GM12878 (cell line): ENCODE measurements around the gene WHRN. TPM values are rescaled to one million over a fixed set of nuclear protein-coding genes. Genes with fewer than 3 reads are reported as not detected.
A peak's percentile ranks its signal among the peaks of the same experiment; 100 is the strongest.

Experiments
- ATF7 ChIP-seq: fragments of 450-650 bp; IDR thresholded peaks from 2 replicates; pipeline ENCODE4 v1.6.1; 2016; ENCODE audit warnings: low read depth, mild to moderate bottlenecking
- BHLHE40 ChIP-seq, 2 experiments: fragments of 450-650 bp in 1 of 2; IDR thresholded peaks; 2 replicates each; pipeline ENCODE4 v1.6.1; 2011 to 2017; ENCODE audit warnings: low read depth in 2 of 2, borderline replicate concordance in 1 of 2, improper control_type of control experiment in 1 of 2, low read length in 1 of 2, mild to moderate bottlenecking in 1 of 2
- BMI1 ChIP-seq: fragments of 450-650 bp; IDR thresholded peaks from 2 replicates; pipeline ENCODE4 v1.6.1; 2016; ENCODE audit warnings: mild to moderate bottlenecking, moderate library complexity, borderline replicate concordance
- EGR1 ChIP-seq, 2 experiments: IDR thresholded peaks; 1 replicate in 1 of 2; 2 replicates in 1 of 2; pipeline ENCODE4 v1.6.1; 2011 to 2012; ENCODE audit warnings: low read depth in 2 of 2, low read length in 2 of 2, borderline replicate concordance in 1 of 2, mild to moderate bottlenecking in 1 of 2, moderate library complexity in 1 of 2
- GATAD2B ChIP-seq: fragments of 450-650 bp; conservative IDR thresholded peaks from 2 replicates; pipeline ENCODE4 v1.6.1; 2017; ENCODE audit warnings: low read depth, mild to moderate bottlenecking, moderate library complexity
- MTA2 ChIP-seq: fragments of 450-650 bp; IDR thresholded peaks from 2 replicates; pipeline ENCODE4 v1.6.1; 2016; ENCODE audit warnings: low read depth, mild to moderate bottlenecking, moderate library complexity
- NBN ChIP-seq: fragments of 450-650 bp; IDR thresholded peaks from 2 replicates; pipeline ENCODE4 v1.6.1; 2016
- NRF1 ChIP-seq: conservative IDR thresholded peaks from 2 replicates; pipeline ENCODE4 v1.6.1; 2011; ENCODE audit warnings: mild to moderate bottlenecking, low read depth, low read length, improper control_type of control experiment
- RAD21 ChIP-seq: IDR thresholded peaks from 2 replicates; pipeline ENCODE4 v1.6.1; 2011; ENCODE audit warnings: mild to moderate bottlenecking, low read depth, low read length, moderate library complexity; ENCODE audit not compliant: insufficient read depth
- RELA ChIP-seq: fragments of 450-650 bp; IDR thresholded peaks from 2 replicates; pipeline ENCODE4 v1.8.0; 2014; ENCODE audit warnings: borderline replicate concordance; ENCODE audit not compliant: partially characterized antibody
- SMC3 ChIP-seq: IDR thresholded peaks from 2 replicates; pipeline ENCODE4 v1.6.1; 2011; ENCODE audit warnings: low read length, improper control_type of control experiment, borderline replicate concordance
- SP1 ChIP-seq: IDR thresholded peaks from one replicate; pipeline ENCODE4 v1.6.1; 2011; ENCODE audit warnings: low read depth, low read length
- TCF12 ChIP-seq: IDR thresholded peaks from 2 replicates; pipeline ENCODE4 v1.6.1; 2011; ENCODE audit warnings: low read depth, mild to moderate bottlenecking, low read length
- TCF7 ChIP-seq: IDR thresholded peaks from 2 replicates; pipeline ENCODE4 v1.6.1; 2014; ENCODE audit warnings: antibody characterized with exemption, borderline replicate concordance
- ZNF384 ChIP-seq: IDR thresholded peaks from 2 replicates; pipeline ENCODE4 v1.6.1; 2012; ENCODE audit warnings: low read depth, mild to moderate bottlenecking, low read length, improper control_type of control experiment, borderline replicate concordance
- ZZZ3 ChIP-seq: IDR thresholded peaks from 2 replicates; pipeline ENCODE4 v1.6.1; 2011; ENCODE audit warnings: low read depth; ENCODE audit not compliant: control insufficient read depth, insufficient read length
- polyA plus RNA-seq, 11 experiments: library from polyadenylated mRNA; depleted of rRNA in 4 of 11; unstranded in 6 of 11; stranded (reverse) in 5 of 11; fragments of >200 nt; fragmentation: Nextera tagmentation in 4 of 11; fragmentation: Illumina TruSeq in 1 of 11; extraction: Ambion mirVana in 4 of 11; extraction: Trizol in 1 of 11; gene quantifications; 1 replicate in 1 of 11; 2 replicates in 10 of 11; pipeline versions ENCODE4 v1.2.1 to v1.2.3, GENCODE V29; 2011 to 2016; ENCODE audit warnings: inconsistent platforms in 2 of 11, missing spikeins in 2 of 11, low read depth in 1 of 11
- total RNA-seq, 4 experiments: library from RNA; depleted of rRNA in 3 of 4; stranded (reverse); fragments of >200 nt in 3 of 4; fragmentation: Illumina TruSeq in 1 of 4; extraction: Trizol in 1 of 4; gene quantifications; 2 replicates each; pipeline versions ENCODE4 v1.2.1 to v1.2.3, GENCODE V29; 2013 to 2021
- TF ChIP-seq, protein P1 (sequence below): fragments of 450-650 bp; IDR thresholded peaks from 2 replicates; pipeline ENCODE4 v1.6.1; 2017; ENCODE audit warnings: mild to moderate bottlenecking, moderate library complexity
- TF ChIP-seq, protein P2 (sequence below): fragments of 450-650 bp; IDR thresholded peaks from 2 replicates; pipeline ENCODE4 v1.6.1; 2016; ENCODE audit warnings: mild to moderate bottlenecking
- TF ChIP-seq, protein P3 (sequence below): IDR thresholded peaks from 2 replicates; pipeline ENCODE4 v1.6.1; 2012; ENCODE audit warnings: low read depth, low read length, improper control_type of control experiment

Gene WHRN
- total and polyA plus RNA-seq, 10 of the 15 experiments (the other 5 are each of a cell fraction or from before 2014, with no cell fraction given), result 0.04 to 18.2 (median 0.68) TPM; not detected in 1

DNA sequence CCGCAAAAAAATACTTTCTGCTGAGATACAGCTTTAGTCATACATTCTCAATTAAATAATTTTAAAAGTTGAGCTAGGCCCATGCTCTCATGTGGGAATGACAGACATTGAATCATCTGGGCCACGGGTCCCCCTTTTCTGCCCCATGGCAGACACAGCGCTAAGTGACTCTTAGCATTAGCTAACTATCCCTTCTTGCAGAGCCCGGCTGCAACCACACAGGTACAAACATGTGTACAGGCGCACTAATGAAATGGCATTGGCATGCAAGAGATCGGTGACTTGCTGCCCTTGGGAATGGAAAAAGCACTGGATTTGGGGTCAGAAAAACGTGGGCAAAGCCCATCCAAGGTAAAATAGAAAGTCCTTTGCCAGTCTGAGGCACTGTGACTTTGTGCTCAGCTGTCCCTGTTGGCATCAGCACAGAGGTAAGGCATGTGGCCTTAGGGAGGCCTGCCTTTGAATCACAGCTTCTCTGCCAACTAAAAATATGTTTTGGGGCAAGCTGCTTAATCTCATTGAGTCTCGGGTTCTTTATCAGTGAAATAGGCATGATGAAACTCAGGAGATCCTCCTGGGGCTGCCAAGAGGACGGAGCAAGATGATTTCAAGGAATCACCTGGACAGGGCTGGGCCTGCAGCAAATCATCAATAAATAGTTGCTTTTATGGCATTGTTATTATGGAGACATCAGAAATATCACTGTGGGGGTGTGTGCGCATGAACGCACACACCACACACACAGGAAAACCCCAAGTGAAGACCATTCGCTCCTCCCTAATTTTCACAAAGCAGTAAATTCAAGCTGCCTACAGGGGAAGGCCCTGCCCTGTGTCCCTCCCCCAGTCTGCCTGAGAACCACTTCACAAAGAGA is 54.2 kb downstream of the WHRN start (continued):
- no peak for TF ChIP-seq SMC3
- no peak for TF ChIP-seq TCF7
- no peak for TF ChIP-seq NRF1
- no peak for TF ChIP-seq ZNF384
- no peak for TF ChIP-seq RAD21
- peak in 1 of 2 experiments; percentile 42; a peak in 1 of 3 replicates for TF ChIP-seq EGR1 (IDR thresholded peaks at IDR 0.05; ENCODE audit: borderline replicate concordance in 1 of 2, low read depth in 2 of 2, low read length in 2 of 2)
- TF ChIP-seq ATF7, result no peak
- TF ChIP-seq, protein P1, sequence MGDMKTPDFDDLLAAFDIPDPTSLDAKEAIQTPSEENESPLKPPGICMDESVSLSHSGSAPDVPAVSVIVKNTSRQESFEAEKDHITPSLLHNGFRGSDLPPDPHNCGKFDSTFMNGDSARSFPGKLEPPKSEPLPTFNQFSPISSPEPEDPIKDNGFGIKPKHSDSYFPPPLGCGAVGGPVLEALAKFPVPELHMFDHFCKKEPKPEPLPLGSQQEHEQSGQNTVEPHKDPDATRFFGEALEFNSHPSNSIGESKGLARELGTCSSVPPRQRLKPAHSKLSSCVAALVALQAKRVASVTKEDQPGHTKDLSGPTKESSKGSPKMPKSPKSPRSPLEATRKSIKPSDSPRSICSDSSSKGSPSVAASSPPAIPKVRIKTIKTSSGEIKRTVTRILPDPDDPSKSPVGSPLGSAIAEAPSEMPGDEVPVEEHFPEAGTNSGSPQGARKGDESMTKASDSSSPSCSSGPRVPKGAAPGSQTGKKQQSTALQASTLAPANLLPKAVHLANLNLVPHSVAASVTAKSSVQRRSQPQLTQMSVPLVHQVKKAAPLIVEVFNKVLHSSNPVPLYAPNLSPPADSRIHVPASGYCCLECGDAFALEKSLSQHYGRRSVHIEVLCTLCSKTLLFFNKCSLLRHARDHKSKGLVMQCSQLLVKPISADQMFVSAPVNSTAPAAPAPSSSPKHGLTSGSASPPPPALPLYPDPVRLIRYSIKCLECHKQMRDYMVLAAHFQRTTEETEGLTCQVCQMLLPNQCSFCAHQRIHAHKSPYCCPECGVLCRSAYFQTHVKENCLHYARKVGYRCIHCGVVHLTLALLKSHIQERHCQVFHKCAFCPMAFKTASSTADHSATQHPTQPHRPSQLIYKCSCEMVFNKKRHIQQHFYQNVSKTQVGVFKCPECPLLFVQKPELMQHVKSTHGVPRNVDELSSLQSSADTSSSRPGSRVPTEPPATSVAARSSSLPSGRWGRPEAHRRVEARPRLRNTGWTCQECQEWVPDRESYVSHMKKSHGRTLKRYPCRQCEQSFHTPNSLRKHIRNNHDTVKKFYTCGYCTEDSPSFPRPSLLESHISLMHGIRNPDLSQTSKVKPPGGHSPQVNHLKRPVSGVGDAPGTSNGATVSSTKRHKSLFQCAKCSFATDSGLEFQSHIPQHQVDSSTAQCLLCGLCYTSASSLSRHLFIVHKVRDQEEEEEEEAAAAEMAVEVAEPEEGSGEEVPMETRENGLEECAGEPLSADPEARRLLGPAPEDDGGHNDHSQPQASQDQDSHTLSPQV, result no peak
- no peak for TF ChIP-seq ZZZ3
- TF ChIP-seq RELA, result peak; percentile 18
- TF ChIP-seq, protein P2, sequence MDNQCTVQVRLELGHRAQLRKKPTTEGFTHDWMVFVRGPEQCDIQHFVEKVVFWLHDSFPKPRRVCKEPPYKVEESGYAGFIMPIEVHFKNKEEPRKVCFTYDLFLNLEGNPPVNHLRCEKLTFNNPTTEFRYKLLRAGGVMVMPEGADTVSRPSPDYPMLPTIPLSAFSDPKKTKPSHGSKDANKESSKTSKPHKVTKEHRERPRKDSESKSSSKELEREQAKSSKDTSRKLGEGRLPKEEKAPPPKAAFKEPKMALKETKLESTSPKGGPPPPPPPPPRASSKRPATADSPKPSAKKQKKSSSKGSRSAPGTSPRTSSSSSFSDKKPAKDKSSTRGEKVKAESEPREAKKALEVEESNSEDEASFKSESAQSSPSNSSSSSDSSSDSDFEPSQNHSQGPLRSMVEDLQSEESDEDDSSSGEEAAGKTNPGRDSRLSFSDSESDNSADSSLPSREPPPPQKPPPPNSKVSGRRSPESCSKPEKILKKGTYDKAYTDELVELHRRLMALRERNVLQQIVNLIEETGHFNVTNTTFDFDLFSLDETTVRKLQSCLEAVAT, result no peak
- TF ChIP-seq GATAD2B, result no peak
- 0 out of 2 replicates have a peak, but pooled peaks have one; percentile 18 for TF ChIP-seq NBN
- no peak for TF ChIP-seq MTA2
- no peak for TF ChIP-seq SP1
- TF ChIP-seq BMI1, result no peak
- TF ChIP-seq BHLHE40 (IDR thresholded peaks at IDR 0.05; ENCODE audit: borderline replicate concordance in 1 of 2, low read depth in 2 of 2, low read length in 1 of 2), result peak in 1 of 2 experiments; percentile 22; a peak in 1 of 4 replicates
- TF ChIP-seq TCF12, result no peak
- TF ChIP-seq, protein P3, sequence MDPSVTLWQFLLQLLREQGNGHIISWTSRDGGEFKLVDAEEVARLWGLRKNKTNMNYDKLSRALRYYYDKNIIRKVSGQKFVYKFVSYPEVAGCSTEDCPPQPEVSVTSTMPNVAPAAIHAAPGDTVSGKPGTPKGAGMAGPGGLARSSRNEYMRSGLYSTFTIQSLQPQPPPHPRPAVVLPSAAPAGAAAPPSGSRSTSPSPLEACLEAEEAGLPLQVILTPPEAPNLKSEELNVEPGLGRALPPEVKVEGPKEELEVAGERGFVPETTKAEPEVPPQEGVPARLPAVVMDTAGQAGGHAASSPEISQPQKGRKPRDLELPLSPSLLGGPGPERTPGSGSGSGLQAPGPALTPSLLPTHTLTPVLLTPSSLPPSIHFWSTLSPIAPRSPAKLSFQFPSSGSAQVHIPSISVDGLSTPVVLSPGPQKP, result no peak
